NB4 (cell line): ENCODE data around the gene AMH.
"Not testable (repeated sequence)": the region's sequence is repeated elsewhere in the genome, so short reads cannot be mapped to it uniquely, and the experiment has no call there.

Source experiments
- DNase-seq: peaks from one replicate; pipeline ENCODE4 v3.0.0; 2010; ENCODE audit warnings: low read depth
- H3K4me3 ChIP-seq: one replicate; pipeline ENCODE4 v1.5.1; 2011; ENCODE audit warnings: mild to moderate bottlenecking, low read depth, low read length, moderate library complexity
- CTCF ChIP-seq: IDR thresholded peaks from one replicate; pipeline ENCODE4 v1.5.1; 2012; ENCODE audit warnings: low read depth, low read length
- MAX ChIP-seq: IDR thresholded peaks from 2 replicates; pipeline ENCODE4 v1.6.1; 2011; ENCODE audit warnings: low read depth, low read length
- MYC ChIP-seq: IDR thresholded peaks from 2 replicates; pipeline ENCODE4 v1.6.1; 2011; ENCODE audit warnings: low read depth, low read length
- POLR2A ChIP-seq: IDR thresholded peaks from 2 replicates; pipeline ENCODE4 v1.6.1; 2011; ENCODE audit warnings: mild to moderate bottlenecking; ENCODE audit not compliant: insufficient read length; ENCODE audit errors: extremely low read depth

The AMH gene

GRCh38 chr19:2249010-2249866, at the start of gene AMH:
AMH (plus strand) TSS chr19:2249323; CDS start chr19:2249333, 10 bp downstream.
- H3K4me3 ChIP-seq = no peak within 1 kb of the TSS
- DNase-seq = no peak
- TF ChIP-seq MAX = no peak
- TF ChIP-seq POLR2A = no peak
- no peak for TF ChIP-seq MYC
- no peak for TF ChIP-seq CTCF

GRCh38 chr19:2199861-2200623, 49.1 kb upstream of the AMH start:
- H3K4me3 ChIP-seq = no peak overlapping the region
- DNase-seq = no peak
- TF ChIP-seq POLR2A (no peak), MAX (no peak), MYC (no peak), CTCF (no peak)

GRCh38 chr19:2200624-2201294, 48.4 kb upstream of the AMH start:
- not testable (repeated sequence) for DNase-seq, H3K4me3 ChIP-seq

- no peak for DNase-seq
- no peak for TF ChIP-seq POLR2A
- TF ChIP-seq CTCF = no peak
- no peak for TF ChIP-seq MYC
- no peak for TF ChIP-seq MAX
- no peak overlapping the region for H3K4me3 ChIP-seq
Observed at GRCh38 chr19:2201473-2202148, 47.5 kb upstream of the AMH start.

GRCh38 chr19:2202366-2202765, 46.8 kb upstream of the AMH start:
- no peak for DNase-seq
- TF ChIP-seq CTCF = no peak
- H3K4me3 ChIP-seq = no peak overlapping the region

- TF ChIP-seq POLR2A (no peak), CTCF (no peak), MAX (no peak), MYC (no peak)
- DNase-seq = no peak
- H3K4me3 ChIP-seq = no peak overlapping the region
Observed at GRCh38 chr19:2207008-2207407, 42.1 kb upstream of the AMH start.
